ENCODE measurements around the gene LUZP2.

- TF ChIP-seq SMAD3 (CRISPR knock-in tag; IDR thresholded peaks at IDR 0.05; ENCODE audit: borderline replicate concordance) = no peak
- no peak for TF ChIP-seq KAT7 (CRISPR knock-in tag; IDR thresholded peaks at IDR 0.05; ENCODE audit: borderline replicate concordance)
- TF ChIP-seq CTCF (IDR thresholded peaks at IDR 0.05) = no peak
- TF ChIP-seq E2F1 (CRISPR knock-in tag; IDR thresholded peaks at IDR 0.05) = no peak
- no peak for TF ChIP-seq ZNF512 (CRISPR knock-in tag; IDR thresholded peaks at IDR 0.05; ENCODE audit: borderline replicate concordance)
- TF ChIP-seq ETV6 (CRISPR knock-in tag; IDR thresholded peaks at IDR 0.05) = no peak
- TF ChIP-seq E2F5 (CRISPR knock-in tag; IDR thresholded peaks at IDR 0.05) = no peak
- no peak for TF ChIP-seq MAX (CRISPR knock-in tag; IDR thresholded peaks at IDR 0.05)
These were observed 308.8 kb downstream of the LUZP2 start for GRCh38 chr11:24805671-24806070.
